Measurements from ENCODE around the gene SMAD4.
"Not testable (repeated sequence)": the region's sequence is repeated elsewhere in the genome, so short reads cannot be mapped to it uniquely, and the experiment has no call there.

SMAD4 gene

DNA sequence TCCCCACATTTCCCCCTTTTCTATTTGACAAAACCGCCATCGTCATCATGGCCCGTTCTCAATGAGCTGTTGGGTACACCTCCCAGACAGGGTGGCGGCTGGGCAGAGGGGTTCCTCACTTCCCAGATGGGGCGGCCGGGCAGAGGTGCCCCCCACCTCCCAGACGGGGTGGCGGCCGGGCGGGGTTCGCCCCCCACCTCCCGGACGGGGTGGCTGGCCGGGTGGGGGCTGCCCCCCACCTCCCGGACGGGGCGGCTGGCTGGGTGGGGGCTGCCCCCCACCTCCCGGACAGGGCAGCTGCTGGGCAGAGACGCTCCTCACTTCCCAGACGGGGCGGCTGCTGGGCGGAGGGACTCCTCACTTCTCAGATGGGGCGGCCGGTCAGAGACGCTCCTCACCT is 87.0 kb downstream of the SMAD4 start:
- DNase-seq: not testable (repeated sequence)

DNA sequence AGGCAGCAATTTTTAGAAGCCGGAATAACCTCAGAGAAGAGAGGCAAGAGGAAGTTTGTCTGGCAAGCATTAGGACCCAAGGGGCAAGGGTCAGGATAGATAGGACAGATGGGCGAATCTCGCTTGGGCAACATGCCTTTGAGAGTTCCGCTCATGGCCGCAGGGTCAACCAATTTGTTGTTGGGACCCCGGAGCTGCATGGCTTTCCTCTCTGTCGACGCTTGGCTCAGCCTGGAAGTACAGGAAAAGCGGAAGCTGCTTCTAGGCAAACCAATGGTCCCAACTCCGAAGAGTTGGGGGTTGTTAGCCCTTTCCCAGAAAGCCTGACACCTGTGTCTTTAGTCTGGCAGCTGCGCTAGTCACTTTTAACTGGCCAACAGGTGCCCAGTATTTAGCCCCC is 89.5 kb downstream of the SMAD4 start:
- not testable (repeated sequence) for DNase-seq

DNA sequence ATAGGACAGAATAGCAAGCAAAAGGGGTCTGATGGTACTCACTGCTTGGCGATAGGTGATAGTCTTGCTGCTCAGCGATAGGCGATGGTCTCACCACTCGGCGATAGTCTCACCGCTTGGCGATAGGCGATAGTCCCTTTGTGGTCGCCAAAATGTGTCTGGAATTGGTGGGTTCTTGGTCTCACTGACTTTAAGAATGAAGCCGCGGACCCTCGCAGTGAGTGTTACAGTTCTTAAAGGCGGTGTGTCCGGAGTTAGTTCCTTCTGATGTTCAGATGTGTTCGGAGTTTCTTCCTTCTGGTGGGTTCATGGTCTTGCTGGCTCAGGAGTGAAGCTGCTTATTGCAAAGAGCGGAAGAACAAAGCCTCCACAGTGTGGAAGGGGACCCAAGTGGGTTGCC is 90.0 kb downstream of the SMAD4 start:
- not testable (repeated sequence) for DNase-seq

DNA sequence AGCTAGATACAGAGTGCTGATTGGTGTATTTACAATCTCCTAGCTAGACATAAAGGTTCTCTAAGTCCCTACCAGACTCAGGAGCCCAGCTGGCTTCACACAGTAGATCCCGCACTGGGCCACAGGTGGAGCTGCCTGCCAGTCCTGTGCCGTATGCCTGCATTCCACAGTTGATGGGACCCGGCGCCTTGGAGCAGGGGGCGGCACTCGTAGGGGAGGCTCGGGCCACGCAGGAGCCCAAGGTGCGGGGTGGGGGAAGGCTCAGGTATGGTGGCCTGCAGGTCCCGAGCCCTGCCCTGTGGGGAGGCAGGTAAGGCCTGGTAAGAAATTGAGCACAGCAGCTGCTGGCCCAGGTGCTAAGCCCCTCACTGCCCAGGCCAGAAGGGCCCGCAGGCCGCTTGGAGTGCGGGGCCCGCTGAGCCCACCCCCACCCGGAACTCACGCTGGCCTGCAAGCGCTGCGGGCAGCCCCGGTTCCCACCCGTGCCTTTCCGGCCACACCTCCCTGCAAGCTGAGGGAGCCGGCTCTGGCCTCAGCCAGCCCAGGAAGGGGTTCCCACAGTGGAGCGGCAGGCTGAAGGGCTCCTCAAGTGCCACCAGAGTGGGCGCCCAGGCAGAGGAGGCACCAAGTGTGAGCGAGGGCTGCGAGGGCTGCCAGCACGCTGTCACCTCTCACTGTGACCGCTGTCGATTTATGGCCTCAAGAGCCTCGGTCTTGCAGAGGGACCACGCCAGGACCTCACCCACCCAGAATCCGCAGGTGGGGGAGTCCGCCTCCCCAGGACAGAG is 91.0 kb downstream of the SMAD4 start:
- no peak for DNase-seq

DNA sequence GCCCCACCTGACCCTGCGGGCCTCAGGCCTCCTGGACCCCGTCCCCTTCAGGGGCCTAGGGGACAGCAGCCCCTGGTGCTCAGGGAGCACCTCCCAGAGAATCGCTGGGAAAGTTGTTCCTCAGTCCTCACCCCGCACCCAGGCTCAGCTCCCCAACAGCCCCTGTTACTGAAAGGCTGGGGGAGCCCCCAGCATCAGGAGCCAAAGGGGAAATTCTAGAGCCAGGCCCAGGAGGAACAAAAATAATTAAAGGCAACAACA is 91.5 kb downstream of the SMAD4 start:
- no peak for DNase-seq

DNA sequence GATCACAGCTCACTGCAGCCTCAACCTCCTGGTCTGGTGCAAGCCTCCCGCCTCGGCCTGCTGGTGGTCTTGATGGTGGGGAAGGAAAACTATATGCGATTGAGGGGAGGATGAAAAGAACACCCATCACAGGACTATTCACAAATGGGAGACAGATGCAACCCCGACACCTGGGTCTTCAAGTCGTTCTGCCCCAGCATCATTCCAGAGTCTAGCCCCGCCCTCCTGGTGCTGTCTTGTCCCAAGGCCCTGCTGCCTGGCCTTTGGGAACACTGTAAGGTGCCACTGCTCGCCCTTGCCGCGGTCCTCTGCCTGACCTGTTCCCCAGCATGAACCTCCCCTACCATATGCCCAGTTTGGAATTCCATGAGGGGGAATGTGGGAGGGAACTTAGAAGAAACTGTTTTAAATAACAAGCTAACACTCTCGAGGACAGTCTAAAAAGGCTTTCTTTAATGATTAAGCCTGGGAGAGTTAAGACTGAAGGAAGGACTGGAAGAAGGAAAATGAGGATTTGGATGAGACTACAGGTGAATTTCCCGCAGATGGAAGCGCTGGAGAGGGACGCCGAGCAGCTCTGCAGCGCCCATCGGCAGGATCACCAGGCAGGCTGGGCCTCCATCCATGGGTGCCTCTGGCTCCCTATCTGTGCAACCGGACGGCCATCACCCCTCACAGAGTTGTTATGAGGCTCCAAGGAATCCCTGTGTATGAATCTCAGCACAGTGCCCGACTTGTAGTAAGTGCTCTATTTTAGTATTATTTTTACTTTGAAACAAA is 92.4 kb downstream of the SMAD4 start:
- no peak for DNase-seq

DNA sequence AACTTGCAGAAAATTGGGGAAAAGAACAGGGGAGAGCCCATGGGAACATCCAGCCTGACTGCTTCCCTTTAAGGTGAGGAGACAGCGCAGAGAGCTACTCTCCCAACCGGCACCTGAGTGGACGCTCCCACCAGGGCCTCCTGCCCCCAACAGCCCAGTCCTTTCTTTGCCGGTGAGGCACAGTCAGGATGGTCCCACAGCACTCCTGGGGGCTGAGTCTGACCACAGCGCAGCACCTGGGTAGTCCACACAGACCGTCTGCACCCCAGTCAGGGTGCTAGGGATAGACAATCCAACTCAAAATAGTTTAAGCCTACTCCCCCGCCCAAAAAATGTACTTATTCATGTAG is 93.0 kb downstream of the SMAD4 start:
- no peak for DNase-seq

DNA sequence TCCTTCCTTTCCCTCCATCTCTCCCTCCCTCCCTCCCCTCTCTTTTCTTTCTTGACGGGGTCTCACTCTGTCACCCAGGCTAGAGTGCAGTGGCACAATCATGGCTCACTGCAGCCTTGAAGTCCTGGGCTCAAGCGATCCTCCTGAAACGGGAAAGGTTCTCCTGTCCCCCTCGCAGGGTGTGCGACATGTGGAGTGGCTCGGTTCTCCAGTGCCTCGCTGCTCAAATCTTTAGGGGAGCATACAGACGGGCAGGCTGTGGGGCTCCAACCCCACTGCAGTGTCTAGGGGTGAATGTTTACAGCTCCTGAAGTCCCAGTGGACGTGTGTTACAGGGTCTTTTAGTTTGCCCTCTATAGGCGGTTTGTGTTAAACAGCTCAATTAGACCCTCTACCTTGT is 93.5 kb downstream of the SMAD4 start:
- no peak for DNase-seq

DNA sequence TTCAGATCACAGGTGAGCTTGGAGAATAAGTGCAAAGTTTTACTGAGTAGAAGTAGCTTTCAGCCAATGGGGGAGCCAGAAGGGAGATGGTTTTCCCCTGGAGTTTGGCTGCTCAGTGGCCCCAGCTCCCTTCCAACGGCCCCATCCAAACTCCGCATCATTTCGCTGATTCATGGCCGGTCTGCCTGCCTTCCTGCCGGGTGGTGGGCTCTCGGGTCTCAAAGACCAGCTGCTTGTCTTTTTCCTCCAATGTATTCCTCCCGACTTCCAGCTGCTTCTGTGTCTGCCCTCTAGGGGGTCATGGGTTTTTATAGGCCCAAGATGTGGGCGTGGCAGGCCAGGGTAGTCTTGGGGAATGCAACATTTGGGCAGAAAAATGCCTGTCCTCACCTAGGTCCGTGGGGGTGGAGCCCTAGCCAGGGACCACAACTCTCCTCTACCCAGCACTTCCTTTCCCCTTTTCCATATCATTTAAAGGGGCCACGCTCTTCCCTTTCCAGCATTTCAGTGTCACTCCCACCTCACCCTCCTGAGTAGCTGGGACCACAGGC is 94.0 kb downstream of the SMAD4 start:
- DNase-seq: no peak

DNA sequence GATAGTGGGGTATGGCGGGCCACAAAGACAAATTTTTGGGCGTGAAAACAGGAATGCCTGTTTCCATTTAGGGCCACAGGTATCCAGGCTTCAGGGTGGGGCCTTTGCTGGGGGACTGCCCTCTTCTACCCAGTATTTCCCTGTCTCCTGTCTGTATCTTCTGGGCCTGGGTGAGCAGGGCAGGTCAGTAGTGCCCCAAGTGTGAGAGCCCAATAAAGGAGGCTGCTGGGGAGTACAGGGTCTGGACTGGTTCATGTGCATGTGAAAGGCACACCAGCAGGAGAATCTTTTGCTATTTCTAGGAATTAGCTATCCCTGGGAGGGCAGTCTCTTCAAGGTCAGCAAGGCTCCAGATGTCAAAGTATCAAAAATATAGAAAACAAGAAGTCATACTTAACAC is 96.0 kb downstream of the SMAD4 start:
- no peak for DNase-seq

DNA sequence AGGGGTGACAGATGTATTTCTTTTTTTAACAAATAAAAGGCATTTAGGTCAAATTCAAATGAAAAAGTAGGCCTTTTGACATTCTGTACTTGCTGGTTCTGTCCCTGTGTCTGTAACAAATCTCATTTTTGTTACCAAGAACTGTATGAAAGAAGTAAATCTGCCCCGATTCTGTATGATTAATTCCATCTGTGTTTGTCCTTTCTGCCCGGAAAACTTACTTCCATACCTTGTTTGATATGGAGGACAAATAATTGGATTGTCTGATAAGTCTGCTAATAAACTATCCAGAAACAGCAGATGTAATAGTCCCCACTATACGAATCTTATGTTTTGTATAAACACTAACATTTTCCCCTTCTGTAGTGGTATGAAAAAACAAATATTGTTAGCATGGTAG is 97.7 kb downstream of the SMAD4 start:
- no peak for DNase-seq

DNA sequence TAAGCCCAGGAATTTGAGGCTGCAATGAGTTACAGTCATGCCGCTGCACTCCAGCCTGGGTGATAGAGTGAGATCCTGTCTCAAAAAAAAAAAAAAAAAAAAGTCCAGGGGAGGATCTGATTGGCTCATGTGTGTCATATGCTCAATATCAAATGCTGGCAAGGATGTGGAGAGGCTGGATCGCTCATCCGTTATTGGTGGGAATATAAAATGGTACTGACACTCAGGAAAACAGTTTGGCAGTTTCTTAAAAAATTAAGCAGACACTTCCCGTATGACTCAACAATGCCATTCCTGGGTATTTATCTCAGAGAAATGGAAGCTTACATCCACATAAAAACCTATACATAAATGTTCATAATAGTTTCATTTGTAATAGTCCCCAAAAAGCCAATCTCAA is 98.5 kb downstream of the SMAD4 start:
- no peak for DNase-seq

DNA sequence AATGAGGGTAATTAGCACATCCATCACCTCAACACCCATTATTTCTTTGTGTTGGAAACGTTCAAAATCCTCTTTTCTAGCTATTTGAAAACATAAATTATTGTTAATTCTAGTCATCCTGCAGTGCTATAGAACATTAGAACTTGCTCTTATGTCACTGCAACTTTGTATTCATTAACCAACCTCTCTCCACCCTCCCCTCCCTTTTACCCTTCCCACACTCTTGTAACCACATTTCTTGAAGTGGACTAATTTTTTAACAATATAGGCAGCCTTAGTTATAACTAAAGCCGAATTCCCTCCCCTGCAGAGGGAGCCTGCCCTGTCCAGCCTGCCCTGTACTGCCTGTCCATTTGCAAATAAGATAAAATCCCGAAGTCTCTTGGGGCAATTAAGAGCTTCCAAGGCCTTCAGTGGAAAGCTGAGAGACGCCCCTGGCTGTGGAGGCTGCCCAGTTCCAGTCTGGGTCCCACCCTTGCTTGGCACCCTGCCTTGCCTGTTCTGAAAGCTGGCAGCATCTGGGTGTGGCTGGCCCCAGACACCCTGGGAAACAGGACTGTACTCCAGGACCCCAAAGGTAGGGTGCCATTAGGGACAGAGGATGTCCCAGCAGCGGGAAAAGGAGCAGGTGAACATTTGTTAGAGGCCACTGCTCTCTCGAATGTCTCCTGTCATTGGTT is 102.4 kb downstream of the SMAD4 start:
- DNase-seq: no peak

DNA sequence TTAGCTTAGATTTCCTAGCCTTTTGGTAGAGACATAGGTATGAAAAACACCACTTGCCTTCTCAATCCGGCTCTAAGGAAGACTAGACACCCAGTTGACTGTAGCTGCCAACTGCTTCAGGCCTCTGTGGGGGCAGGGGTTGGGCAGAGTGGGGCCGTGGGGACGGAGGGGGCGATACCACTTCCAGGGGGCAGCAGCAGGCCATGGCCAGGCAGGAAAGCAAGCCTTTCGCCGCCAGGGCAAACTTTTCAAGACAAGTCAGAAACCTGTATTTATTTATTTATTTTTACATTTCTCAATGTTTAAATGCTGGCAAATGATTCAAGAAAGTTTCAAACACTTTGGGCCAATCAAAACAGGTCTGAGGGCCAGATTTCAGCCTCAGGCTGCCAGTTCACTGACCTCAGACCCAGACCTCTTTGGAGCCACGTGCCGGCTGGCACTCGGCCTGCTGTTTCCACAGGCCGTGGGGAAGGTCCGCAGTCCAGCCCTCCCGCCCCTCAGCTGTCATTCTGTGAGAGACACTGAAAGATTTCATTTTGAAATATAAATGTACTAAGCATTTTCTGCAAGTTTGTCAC is 103.7 kb downstream of the SMAD4 start:
- DNase-seq: no peak
